Islet precursor cell (in vitro differentiated cells): ENCODE measurements around the gene ARHGEF28.

Experiments
- DNase-seq: peaks from one replicate; pipeline ENCODE4 v3.0.0-alpha.2; 2018

Gene ARHGEF28

DNA sequence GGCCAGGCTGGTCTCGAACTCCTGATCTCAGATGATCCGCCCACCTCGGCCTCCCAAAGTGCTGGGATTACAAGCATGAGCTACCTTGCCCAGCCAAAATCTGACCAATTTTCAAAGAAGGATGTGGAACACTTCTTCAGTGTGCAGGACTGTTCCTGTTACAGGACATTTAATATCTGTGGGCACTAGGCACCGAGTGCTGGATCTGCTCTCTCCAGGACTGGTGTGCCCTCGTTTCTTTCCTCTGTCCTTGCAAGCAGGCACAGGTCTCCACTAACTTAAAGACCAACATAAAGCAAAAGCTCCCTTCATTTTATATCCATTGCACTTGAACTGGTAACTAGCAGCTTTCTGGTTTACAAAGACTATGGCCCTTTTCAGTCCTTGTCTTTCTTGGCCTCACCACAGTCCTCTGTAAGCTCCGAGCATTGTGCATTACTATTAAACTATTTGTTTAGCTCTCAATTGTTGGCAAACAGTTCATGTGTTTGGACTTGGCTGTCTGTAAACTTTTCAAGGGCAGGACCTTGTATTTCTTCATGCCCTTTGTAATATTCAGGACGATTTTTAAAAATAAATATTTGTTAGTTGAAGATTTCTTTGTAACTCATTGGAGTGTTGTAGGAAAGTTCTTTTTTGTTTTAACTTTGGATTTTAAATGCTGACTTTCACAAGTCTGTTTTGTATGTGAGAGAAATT is 37.3 kb downstream of the ARHGEF28 start:
- DNase-seq: no peak

DNA sequence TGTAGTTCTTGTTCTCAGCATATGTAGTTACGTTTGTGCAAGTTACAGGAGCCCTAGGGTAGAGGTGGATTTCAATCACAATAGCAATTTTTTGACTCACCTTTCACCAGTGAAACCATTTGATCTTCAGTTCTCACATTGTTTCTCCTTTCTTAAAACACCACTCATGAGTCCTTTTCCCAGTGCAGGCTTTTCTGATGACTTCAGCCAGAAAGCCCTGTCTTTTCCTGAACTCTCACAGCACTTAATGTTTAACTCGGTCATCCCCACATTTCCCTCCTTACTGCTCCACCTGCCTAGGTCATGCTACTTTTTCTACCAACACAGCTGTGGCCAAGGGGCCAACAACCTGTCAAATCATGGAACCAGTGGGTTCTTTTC is 37.9 kb downstream of the ARHGEF28 start:
- no peak for DNase-seq

DNA sequence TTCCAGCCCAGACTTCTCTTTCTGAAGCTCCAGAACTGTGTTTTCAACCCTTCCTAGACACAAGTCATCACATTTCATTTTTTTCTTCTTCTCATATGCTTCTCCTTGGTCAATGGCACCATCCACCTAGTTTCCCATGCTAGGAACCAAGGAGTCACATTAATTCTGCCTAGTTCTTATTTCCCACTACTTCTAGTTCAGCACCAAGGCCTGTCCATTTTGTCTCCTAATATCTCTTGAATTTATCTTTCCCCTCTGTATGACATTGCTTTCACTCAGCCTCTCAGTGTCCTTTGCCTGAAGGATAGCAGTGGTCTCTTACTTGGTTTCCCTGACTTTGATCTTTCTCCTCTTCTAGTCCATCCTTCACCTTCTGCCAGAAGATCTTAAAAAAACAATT is 38.8 kb downstream of the ARHGEF28 start:
- no peak for DNase-seq

DNA sequence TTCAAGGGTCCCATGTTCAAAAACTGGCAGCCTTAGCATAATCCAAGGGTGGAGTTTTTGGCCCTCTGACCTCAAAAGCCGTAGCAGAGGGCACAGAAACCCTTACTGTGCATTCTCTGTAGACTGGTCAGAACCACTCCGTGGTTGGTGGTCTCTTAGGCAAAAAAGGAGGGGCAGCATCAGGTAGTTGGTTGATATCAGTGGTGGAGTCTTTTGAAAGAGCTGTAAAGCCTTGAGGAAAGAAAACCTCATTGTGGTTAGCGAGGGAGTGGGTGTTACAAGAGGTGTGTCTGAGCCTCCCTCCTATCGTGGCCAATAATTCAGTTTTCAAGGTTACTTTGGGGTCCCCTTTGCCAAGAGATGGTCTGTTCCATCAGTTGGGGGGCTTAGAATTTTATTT is 40.9 kb downstream of the ARHGEF28 start:
- no peak for DNase-seq

DNA sequence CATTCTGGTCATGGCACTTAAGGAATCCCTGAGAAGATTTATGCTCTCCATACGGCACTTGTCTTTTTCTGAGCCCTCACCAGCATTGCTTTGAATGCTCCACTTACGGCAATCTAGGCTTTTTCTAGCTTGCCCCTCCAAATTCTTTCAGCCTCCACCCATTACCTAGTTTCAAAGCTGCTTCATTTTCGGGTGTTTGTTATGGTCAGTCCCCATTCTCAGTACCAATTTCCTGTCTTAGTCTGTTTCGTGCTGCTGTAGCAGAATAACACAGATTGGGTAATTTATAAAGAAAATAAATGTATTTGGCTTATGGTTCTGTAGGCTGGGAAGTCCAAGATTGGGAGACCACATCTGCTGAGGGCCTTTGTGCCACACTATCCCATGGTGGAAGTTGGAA is 42.0 kb downstream of the ARHGEF28 start:
- no peak for DNase-seq

DNA sequence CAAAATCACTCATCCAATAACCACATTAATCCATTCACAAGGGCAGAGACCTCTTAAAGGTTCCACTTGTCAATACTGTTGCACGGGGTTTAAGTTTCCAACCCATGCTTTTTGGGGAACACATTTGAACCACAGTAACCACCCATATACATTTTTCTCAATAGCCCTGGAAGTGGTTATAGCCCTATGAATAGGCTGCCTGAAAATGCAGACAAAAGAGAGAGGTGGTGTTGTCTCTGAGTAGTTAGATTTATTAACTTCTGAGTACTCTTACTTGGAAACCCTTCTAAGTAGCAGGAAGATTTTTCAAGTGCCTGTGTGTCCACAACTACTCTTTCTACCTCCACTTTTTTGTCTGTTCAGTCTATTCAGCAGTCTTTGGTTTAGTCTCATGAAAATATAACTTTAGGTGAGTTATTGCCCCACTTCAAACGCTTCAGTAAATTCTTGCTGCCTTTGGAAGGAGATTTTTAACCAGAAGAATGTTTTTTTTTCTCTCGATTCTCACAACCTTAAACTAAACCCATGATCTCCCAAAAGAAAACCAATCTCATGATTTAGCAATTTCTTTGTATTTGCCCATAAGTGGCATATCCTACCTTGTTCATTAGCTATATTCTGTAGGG is 42.6 kb downstream of the ARHGEF28 start:
- no peak for DNase-seq

DNA sequence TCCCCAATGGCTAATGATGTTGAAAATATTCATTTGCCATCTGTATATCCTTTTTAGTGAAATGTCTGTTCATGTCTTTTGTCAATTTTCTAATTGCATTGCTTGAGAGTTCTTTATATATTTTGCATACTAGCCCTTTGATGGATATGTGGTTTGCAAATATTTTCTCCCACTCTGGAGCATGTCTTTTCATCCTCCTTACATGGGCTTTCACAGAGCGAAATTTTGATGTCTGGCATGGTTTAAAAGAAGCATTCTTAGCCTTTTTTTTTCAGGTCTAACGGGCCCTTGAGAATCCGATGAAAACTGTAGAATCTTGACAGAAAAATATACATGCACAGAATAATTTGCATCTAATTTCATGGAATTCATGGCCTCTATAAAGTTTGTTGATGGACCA is 44.7 kb downstream of the ARHGEF28 start:
- no peak for DNase-seq

DNA sequence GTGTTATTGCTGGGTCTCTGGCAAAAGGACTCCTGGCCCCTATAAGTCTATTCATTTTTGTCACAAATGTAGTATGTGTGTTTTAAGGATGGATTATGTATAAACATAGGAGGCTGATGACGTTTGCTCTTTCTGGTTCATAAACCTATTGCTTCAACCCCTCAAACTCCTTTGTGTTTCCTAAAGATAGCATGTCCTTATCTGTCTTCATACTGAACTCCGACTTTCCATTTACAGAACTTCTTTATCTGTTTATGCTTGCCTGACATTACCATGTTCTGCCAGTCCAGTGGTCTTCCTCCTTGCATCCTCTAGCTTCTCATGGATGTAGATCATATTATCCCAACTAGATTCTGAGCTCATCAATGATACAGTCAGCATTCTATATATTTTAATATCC is 46.1 kb downstream of the ARHGEF28 start:
- DNase-seq: no peak

DNA sequence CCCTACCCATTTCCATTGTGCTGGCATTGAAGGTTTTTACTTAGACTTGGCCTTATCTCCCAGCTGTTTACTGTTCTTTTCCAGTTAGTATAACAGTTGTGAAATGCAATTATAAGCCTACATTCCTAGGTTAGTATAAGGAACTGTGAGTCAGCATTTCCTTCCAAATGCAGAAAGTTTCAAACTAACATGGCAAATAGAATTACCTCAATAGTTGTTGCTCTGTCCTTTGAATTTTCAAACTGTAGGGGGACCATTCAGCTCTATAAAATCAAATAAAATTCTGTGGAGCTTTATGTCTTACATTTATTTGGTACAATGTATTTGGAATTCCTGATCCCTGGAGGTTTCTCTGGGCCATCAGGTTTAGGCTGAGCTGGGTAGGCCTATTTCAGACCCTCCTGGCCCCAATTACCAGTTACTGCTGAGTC is 47.2 kb downstream of the ARHGEF28 start:
- no peak for DNase-seq

DNA sequence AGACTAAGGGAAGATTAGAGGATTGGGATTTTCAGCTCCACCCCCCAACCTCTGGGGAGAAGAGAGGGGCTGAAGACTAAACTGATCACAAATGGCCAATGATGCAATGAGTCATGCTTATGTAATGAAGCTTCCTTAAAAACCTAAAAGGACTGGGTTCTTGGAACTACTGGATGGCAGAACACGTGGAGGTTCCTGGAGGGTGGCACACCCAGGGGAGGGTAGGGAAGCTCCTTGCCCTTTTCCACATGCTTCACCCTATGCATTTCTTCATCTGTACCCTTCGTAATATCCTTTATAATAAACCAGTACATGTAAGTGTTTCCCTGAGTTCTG is 48.6 kb downstream of the ARHGEF28 start:
- DNase-seq: no peak

DNA sequence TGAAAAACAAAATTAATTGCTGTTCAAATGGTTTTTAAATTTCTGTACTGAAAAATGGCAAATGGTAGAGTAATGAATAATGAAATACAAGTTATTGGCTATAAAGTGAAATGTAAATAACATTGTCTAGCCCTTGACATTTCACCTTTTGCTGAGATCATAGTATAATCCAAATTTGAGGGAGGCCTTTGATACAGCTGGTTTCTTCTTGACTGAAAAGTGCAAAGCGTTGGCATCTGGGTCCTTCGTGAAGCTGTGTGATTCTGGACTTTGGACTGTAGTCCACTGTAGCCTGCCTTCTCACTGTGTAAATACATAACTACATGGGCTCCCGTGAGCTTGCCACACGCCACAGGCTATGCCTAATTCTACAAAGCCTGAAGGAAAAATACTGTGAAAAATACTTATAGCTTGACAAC is 52.3 kb downstream of the ARHGEF28 start:
- DNase-seq: no peak

DNA sequence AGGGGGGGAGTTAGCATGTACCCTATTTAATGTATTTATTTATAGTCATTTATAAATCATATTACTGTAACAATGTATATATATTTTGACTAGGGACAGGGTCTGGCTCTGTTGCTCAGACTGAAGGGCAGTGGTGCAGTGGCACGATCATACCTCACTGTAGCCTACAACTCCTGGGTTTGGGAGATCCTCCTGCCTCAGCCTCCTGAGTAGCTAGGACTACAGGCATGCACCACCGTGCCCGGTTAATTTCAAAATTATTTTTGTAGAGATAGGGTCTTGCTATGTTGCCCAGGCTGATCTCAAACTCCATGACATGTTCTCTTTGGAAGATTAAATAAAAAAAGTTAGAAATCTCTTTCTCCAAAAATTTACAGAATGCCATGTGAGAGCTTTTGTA is 52.8 kb downstream of the ARHGEF28 start:
- DNase-seq: no peak

DNA sequence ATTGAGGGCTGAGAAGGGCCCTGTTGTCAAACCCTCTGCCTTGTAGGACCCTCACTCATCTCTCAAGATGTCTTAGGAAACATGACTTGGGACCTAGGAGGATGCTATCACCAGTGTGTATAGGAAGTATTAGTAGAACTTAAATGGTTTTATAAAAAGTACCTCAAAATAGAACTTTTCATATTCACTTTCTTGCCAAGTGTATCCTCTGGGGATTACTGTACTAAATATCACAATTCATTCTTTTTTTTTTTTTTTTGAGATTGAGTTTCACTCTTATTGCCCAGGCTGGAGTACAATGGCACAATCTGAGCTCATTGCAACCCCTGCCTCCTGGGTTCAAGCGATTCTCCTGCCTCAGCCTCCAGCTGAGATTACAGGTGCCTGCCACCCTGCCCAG is 56.2 kb downstream of the ARHGEF28 start:
- no peak for DNase-seq

DNA sequence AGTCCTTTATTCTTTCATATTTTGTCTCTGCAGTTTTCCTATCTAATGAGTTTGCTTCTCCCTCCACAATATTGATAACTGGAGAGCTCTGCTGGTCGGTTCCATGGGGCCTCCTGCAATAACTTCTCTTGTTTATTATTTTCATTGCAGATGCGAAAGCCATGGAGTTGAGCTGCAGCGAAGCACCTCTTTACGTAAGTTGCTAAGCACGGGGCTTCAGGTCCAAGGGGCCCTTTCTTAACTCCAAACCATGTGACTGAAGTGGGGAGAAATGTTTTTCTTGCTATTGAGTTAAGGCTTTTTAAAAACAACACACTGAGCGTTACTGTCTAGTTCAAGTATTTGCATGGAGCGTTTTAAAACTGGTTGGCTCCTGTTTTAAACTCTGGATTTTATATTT is 58.7 kb downstream of the ARHGEF28 start:
- DNase-seq: no peak

DNA sequence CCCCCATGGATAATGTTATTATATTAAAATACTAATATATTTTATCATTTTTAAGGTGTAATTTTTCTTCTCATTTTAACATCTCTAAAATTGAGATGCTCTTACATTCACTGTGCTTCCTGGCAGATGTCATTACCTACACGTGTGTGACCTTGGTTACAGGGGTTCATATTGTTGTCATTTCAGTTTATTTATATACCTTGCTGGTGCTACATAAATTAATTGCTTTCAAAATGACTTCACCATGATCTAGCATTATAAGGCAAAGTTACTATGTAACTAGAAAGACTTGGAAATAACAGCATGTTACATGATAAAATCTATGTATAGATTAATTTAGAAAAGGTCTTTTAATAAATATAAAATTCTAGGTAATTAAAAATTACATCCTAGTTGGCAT is 60.9 kb downstream of the ARHGEF28 start:
- DNase-seq: no peak

DNA sequence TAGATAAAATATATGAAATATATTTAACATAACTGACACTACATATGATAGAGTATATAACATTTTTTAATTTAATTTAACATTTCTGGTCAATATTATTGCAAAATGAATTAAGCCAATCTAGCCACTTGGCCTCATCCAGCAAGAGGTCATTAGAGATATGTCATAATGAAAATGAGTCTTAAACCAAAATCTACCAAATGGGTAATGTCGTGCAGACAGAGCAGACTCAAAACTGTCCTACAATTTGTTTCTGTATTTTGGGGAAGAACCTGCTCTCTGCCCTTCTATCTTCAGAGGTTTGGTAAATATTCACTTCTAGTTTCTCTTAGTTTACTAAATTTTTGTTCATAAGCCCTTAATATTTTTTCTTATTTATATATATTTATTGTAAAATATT is 61.4 kb downstream of the ARHGEF28 start:
- DNase-seq: no peak

DNA sequence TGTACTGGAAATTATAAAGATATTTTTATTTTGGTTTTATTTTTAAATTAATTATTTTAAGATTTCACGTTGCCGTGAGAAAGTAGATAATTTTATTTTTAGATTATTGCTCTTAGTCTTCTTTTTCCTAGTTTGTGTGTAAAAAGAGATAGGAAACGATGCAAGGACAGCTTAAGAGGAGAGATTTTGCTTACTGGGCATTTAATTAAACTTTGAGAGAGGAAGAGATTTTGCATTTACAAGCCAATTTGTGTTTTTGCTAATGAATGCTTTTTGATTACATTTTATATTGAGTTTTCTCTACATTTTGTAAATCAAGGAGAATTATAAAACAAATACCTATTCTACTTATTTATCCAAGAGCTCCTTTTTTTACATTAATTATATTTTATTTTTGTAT is 64.0 kb downstream of the ARHGEF28 start:
- no peak for DNase-seq

DNA sequence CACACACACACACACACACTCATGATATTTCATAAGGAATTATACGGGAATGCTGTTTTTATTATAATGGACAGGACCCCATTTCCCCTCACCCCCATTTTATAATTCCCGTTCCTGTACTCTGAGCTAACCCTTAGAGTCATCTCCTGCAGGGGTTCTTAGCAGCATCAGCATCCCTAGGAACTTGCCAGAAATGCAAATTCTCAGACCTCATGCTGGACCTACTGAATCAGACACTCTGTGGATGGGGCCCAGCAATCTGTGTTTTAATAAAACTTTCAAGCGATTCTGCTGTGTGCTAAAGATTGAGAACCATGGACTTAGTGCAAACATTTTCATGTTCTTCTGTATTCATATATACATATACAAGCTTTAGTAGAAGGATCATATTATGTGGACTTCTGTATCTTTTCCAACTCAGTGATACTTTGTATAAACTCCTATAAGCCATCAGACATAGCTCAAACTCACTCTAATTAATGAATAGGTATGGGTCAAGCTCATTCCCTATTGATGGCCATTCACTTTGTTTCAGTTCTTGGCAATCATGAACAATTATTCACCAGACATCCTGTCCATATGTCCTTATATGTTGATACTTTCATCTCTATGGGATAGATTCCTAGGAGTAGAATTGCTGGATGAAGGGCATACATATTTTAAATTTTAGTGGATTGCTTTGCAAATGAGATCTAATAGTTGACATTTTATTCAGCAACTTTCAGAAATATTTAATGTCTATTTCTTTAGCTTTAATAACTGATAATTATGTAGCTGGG is 65.5 kb downstream of the ARHGEF28 start:
- DNase-seq: no peak

DNA sequence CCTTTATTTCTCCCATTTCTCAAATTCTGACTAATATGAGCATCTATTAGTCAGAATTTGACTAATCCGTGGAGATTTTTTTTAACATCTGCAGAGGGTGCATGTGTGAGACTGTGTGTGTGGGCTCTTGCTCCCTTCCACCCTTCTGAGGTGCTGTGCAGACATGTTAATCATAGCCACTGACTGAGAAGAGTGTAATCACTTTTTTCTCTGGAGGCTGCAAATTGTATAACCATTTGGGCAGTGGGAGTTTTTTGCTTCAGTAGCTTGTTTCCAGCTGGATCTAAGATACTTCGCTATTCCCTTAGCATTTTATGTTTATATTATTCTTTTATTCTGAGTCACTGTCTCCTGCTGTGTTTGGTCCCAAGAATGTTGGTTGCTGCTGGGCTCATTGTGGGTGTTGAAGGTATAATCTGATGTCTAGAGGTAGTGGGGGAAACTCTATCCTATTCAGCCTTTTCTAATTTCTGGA is 66.2 kb downstream of the ARHGEF28 start:
- DNase-seq: no peak

DNA sequence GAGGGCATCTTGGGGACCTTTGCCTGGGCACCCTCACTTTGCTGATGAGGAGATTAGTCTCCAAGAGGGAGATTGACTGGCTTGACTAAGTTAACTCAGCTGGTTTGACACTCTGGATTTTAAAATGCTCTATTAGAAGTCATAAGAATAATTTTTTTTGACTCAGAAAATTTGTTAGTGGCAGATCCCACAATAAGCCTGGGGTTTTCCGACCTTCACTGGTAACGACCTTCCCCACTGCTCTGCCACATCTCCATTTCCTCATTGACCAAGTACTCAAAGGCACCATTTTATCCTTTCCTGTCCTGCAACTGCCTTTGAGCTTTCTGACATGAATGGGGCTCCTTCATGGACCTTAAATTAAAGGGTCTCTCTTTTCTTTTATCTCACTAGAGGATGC is 67.0 kb downstream of the ARHGEF28 start:
- DNase-seq: no peak

DNA sequence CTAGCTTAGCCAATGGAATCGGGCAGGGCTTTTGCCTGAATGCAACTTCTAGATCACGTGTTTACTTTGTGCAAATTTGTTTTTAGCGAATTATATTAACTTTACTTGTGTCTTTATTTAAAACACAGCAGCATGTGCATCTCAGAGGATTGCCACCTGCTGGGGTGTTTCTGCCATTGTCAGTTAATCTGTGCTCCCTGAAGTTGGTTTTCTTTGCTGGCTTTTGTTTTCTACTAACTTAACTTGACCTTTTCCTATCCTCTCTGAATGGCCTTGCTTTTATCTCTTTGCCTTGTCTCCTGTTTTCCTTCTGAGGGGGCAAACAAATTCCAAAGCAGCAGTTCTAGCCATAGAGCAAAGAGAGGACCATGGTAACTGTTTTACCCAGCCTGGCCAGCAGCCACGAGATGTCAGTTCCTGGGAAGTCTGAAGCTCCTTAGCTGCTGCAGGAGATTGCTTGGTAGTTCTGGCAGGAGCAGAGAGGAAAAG is 67.6 kb downstream of the ARHGEF28 start:
- DNase-seq: no peak

DNA sequence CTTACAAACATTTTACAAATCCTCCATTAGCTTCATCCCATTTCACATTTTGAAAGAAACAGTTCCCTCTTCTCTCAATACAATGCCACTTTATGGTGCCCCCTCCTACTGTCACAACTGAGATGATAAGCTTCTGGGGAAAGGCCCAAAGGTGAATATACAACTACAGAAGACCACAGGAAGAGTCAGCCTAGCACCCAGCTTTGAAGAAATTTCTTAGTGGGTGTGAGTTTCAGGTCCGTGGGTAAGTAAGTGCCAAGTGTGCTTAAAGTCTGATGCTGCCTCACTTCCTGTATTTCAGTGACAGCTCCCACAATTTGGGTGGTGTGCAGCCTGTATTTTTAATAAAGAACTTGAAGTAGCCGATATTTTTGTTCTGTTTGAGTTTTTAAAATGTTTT is 68.1 kb downstream of the ARHGEF28 start:
- no peak for DNase-seq

DNA sequence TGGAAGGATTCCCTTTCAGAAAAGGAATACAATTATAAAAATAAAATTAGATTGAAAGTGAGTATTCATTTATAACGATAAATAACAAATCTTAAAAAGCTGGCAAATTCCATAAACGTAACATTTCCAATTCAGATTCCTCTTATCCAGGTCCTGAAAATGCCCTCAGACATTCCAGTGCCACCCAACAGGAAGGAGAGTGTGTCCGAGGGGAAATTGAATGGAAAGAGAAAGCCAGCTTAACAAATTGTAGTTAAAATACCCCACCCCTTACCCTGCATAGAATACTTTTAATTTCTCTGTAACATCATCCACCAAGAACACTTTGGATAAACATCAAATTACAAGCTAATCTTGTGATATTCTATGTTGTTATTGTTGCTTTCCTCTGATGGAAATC is 72.0 kb downstream of the ARHGEF28 start:
- no peak for DNase-seq

DNA sequence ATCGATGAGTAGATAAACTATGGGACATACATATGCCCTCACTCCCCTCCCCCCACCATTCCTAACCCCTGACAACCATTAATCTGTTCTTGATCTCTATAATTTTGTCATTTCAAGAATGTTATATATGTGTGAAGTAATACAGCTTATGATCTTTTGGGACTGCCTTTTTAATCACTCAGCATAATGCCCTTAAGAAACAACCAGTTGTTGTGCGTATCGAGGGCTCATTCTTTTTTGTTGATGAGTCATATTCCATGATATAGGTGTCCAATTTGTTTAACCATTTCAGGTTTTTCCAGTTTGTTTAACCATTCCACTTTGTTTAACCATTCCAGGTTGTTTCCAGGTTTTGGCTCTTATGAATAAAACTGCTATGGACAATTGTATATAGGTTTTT is 75.6 kb downstream of the ARHGEF28 start:
- DNase-seq: no peak
